Mesenteric fat pad (tissue), 1 donor: ENCODE data around the gene MTMR11. TPM values are rescaled to one million over a fixed set of nuclear protein-coding genes. Genes with fewer than 3 reads are reported as not detected.
"Not testable (repeated sequence)": the region's sequence is repeated elsewhere in the genome, so short reads cannot be mapped to it uniquely, and the experiment has no call there.

Source experiments
- DNase-seq: peaks from one replicate; pipeline ENCODE4 v3.0.0-alpha.2; 2020; ENCODE audit warnings: low spot score
- long read RNA-seq: library from polyadenylated mRNA; unstranded; transcript quantifications from one replicate; pipeline ENCODE4 v2.0.0, GENCODE V29; 2020
- total RNA-seq: library from RNA; stranded (reverse); fragmentation: NEBNext Ultra II Directional; extraction: Animal tissue kit (Norgen Biotek cat#: 25700); gene quantifications from one replicate; pipeline ENCODE4 v1.2.1, GENCODE V29; 2021
- donor health status: DM: yes; HTN: yes; CAD: no.

The MTMR11 gene, protein sequence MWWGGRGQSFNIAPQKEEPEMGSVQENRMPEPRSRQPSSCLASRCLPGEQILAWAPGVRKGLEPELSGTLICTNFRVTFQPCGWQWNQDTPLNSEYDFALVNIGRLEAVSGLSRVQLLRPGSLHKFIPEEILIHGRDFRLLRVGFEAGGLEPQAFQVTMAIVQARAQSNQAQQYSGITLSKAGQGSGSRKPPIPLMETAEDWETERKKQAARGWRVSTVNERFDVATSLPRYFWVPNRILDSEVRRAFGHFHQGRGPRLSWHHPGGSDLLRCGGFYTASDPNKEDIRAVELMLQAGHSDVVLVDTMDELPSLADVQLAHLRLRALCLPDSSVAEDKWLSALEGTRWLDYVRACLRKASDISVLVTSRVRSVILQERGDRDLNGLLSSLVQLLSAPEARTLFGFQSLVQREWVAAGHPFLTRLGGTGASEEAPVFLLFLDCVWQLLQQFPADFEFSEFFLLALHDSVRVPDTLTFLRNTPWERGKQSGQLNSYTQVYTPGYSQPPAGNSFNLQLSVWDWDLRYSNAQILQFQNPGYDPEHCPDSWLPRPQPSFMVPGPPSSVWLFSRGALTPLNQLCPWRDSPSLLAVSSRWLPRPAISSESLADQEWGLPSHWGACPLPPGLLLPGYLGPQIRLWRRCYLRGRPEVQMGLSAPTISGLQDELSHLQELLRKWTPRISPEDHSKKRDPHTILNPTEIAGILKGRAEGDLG
- 2.2 TPM for total RNA-seq
- long read RNA-seq, partial matches to known transcripts: 0 of 2 reads
- long read RNA-seq, other reads (novel, unspliced or antisense): 2 of 2 reads

DNA sequence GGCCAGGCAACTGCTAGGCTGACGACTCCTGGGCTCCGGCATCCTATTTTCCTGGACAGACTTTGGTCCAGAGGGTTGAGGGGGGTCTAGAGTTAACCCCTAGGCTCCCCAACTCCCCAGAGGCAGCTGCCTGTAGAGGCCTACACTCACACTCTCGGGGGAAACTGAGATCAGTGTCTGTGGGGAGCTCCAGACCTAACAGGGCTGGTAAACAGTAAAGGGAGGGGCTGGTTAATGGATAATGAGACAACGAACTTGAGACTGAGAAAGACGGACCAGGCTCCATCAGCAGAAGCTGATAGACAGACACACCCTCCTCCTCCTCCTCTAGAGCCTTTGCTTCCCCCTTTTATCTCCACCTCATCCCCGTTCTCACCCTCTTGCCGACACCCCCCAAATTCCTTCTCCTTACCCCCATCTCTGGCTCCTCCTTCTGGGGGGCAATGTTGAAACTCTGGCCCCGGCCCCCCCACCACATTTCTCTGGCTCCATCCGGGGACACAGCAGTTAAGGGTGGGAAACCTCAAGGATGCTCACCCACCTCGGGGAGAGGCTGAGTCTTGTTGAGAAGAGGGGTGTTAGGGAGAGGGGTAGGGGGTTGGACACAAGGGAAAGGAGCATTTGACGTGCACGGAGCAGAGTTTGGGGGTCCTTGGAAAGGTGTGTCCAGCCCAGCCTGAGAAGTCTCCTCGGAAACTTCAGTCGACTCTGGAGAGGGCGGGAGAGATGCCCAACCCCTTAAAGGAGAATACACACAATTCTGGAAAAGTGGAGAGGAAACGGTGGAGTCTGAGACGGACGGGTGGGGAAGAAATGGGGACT lies at the start of gene MTMR11:
Gene MTMR11, minus strand, starts transcription at position 710 of the 822 bp plus-strand sequence. Its CDS starts 232 bp downstream, at position 478.
- DNase-seq: no peak

DNA sequence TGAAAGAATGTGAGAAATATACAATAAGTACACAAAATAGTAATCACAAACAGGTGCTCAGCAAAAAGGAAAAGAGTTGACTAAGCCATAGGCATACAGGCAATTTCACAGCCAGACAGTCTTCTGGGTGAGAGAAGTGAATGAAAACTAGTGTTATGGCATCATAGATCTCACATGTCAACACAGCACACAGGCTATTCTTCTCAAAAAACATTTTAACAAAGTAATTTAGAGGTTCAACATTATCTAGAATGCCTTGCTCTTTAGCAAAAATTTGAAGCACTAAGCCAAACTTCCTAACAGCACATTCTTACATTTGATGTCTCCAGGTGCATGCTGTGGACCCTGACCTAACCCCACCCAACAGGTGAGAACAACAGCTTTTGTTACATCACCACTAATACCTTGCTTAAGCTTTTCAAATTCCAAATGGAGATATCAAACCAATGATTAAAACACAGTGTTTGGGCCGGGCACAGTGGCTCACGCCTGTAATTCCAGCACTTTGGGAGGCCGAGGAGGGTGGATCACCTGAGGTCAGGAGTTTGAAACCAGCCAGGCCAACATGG lies 43.4 kb upstream of the MTMR11 start:
- no peak for DNase-seq

DNA sequence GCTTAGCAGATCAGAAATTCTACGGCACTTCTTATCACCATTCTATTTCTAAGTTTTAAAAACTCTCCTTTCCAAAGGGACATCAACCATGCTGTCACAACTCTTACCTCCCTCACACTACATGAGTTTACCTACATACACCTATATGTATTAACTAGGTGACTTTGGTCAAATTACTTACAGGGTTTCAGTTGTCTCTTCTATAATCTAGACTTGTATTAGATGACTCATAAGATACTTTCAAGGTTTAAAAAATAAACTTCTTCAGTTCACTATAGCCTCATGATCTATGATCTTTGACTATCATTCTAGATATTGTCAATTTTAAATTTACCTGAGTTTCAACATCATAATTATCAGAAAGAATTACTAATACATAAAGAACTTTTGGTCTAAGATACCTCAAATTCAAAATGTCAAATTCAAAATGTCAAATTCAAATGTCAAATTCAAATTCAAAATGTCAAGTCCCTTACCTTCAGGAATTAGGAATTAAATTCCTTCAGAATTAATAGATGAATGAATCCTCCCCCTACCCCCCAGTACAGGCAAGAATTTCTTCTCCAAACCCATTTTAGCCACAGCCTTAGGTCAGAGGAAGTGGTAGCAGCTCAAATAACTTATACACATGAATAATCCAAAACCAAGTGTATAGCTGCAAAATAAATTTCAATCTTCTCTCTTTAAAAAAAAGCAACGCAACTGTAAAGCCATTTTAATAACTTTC lies 42.7 kb upstream of the MTMR11 start:
- no peak for DNase-seq

DNA sequence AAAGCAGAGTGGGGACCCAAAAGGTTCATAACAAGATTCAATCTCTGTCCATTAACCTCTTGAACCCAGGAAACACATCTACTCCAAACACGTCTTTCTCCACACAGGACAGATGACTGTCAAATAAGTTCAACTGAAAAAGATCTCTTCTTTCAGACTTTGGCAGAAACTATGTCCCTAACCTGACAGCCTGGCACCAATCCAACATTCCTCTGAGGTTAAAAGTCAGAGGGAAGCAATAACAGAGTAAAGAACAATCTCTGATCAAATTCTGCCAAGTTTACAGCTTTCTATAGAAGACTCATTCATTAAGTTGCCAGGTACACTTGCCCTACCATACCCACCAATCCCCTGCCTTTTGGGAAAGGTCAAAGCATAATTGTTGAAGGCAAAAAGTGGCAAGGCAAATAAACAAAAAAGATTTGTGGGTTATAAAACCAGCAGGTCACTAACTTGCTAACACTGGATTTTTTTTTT lies 41.9 kb upstream of the MTMR11 start:
- no peak for DNase-seq

DNA sequence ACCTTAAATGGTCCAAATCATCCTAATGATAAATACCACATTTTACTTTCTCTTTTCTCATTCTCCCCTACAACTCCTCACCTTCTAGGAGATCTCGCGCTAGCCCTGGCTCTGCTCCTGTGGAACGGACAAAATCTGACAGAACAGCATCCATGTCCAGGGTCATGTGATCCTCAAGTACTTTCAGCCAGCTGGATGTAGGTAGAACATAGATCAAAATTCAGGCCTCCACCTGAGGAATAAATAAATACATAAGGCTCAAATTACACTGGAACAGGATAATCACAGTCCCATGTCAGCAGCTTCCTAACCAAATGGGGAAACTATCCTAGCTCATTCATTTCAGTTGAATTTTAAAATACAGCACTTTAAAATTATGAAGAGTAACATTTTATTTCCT lies 40.7 kb upstream of the MTMR11 start:
- DNase-seq: no peak

DNA sequence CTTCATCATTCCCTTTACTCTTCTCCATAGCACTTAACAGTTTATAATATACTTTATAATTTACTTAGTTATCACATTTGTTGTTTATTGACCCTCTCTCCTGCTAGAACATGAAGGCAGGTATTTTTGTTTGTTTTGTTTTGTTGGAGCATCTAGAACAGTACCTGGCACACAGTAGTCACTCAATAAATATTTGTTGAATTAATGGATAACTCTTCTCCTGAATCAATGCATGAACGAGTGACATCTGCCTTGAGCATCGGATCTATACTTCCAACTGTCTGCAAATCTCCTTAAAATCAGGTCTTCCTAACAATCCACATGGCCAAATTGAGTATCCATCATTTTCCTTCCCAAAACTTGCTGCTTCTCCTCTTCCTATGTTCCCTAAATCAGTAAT lies 35.9 kb upstream of the MTMR11 start:
- no peak for DNase-seq

DNA sequence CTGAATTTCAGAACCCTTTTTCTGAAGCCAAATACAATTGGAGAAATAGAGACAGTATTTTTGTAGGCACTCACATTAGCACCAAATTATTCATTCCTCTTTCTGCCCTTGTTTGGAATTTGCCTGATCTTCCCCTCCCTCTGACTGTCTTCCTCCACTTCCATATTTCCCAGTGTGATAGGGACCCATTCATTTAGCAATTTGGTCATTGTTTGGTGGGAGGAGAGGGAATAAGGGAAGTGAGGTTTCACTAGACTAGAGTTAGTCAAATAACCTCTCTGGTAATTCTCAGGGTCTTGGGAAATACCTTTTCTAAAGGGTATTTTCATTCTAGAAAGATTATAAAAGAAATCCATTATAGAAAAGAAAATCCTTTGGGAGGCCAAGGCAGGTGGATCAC lies 31.0 kb upstream of the MTMR11 start:
- no peak for DNase-seq

DNA sequence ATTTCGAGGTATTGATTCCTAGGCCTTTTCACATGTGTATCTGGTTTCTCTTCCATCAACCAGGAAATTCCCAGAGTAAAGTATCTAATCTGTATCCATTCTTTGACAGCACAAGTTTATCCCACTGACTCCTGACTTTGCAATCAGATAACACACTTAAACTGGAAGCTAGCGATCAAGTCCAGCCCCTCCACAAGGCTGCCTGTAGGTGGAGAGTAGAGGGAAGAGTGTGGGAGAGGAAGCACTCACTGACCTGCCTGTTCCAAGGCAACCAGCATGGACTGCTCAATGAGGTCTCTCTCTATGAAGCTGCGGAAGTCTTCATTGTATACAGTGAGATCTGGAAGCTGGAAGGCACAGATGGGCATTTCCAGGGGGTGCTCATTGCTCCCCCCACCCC lies 30.4 kb upstream of the MTMR11 start:
- no peak for DNase-seq

DNA sequence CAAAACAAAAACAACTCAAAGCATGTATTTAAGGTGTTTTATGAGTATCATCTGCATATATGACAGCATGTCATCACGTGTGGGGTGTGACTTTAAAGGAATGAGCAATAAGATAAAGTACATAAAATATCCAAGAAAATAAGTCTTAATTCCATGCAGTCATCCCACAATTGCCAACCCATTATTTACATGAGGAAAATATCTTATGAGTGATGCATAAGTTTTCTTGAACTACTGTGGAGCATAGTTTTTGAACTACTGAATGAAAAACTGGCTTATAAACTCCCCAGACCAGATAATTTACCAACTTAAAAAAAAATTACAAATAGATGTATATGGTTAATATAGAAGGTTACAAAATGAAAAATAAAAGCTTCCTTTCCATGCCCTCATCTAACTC lies 29.7 kb upstream of the MTMR11 start:
- no peak for DNase-seq

DNA sequence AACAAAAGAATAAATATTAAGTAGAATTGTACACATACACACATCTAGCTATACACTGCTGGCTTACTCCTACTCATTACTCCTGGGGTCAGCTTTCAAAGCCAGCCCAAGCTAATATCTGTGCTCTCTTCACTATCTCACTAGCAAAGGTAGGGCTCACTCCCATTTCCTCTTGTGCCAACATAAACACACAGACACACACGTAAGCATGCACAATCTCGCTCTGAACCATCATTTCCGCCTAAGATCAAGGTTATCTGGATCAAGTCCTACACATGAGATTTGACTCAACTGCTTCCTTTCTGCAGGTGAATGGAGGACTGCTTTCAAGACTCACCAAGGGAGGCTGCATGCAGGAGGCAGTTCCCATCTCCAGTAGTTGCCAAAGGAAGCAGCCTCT lies 28.8 kb upstream of the MTMR11 start:
- DNase-seq: no peak

DNA sequence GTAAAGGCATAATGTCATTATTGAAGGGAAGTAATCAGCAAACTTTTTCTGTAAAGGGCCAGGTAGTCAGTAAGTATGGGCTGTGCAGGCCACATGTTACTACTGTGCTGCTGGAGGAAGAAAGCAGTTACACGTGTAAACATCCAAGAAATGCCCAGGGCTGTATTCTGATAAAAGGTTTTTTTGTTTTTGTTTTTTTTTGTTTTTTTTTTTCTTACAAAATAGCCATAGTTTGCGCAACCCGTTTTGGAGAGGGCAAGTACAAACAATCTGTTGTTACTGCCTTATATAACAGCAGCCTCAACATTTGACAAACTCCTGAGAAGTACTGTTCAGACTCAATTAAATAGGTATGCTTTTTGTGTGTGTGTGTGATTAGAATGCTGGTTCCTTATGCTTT lies 26.7 kb upstream of the MTMR11 start:
- DNase-seq: no peak

DNA sequence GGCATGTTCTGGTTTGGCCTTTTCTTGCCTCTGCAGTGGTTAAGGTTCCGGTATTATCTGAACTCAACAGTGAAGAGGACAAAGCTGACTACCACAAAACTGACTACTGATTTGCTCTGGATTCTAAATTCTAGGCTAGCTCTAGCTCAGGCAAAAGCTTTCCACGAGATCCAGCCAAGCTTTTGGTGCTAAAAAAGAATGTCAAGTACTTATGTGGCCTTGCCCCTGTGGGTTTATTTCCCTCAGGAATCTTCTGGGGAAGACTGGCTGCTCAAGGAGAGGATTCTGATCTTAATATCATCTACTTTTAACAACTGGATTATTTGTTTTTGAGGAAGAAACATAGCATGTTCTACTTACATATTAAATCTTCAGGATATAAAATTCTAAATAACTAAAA lies 26.1 kb upstream of the MTMR11 start:
- DNase-seq: no peak

DNA sequence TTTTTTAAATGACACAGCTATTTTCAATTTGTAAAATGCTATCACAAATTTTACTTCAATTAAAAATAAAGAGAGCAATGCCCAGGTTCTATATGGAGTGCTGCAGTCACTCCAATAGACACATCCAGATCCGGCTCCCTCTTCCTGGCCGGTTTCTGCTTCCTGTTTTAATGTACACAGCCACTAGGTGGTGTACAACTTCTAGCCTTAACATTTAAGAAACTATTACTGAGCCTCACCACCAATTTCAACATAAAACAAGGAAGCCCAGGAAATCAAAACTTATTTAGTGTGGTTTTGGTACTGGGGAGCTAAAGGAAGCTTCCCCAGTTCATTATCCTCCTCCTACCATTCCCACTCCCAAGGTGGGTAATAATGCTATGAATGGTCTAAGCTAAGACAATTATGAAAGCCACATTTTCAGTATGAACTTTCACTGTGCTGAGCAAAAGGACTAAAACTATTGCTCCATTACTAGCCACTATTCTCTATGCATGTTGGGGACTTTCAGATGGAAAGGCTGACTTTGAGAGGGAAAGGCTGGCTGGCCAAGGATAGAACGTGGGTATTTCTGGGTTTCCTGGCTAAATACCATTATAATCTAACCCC lies 25.5 kb upstream of the MTMR11 start:
- no peak for DNase-seq

DNA sequence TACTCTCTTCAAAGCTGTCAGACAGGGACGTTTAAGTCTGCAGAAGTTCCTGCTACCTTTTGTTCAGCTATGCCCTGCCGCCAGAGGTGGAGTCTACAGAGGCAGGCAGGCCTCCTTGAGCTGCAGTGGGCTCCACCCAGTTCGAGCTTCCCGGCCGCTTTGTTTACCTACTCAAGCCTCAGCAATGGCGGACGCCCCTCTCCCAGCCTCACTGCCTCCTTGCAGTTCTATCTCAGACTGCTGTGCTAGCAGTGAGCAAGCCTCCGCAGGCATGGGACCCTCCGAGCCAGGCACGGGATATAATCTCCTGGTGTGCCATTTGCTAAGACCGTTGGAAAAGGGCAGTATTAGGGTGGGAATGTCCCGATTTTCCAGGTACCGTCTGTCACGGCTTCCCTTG lies 20.9 kb upstream of the MTMR11 start:
- not testable (repeated sequence) for DNase-seq

DNA sequence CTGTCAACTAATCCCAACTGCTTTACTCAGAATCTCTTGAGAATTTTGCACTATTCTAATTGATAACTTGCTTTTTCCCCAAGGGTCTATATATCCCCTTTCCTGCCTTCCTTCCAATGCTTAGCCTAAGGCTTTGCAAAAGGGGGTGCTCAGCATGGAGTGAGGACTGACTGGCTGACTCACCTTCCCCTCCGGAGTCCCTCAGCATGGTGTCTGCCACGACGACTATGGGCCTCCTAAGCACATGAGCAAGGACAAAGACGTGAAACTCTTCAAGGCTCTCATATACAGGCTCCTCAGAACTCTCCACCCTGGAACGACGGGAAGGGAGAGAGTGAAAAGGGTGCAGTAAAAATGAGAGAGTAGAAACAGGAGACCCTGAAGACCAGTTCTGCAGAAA lies 13.2 kb upstream of the MTMR11 start:
- no peak for DNase-seq

DNA sequence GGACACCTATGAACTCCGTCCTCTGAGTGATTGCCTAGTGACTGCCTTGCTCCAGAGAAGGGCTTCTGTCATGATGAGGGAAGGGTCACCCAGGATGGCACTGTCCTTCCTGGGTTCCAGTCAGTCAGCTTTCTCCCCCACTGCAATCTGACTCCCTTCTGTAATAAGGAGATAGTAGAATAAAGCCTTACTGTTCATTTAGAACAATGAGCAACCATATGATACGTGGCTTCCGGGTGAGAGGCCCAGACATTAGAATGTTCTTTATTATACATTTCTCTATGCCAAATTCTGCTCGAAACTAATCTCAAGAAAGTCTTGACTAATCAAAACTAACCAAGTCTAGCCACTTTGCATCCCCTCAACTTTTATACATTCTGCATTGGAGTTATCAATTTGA lies 8.5 kb upstream of the MTMR11 start:
- DNase-seq: no peak

DNA sequence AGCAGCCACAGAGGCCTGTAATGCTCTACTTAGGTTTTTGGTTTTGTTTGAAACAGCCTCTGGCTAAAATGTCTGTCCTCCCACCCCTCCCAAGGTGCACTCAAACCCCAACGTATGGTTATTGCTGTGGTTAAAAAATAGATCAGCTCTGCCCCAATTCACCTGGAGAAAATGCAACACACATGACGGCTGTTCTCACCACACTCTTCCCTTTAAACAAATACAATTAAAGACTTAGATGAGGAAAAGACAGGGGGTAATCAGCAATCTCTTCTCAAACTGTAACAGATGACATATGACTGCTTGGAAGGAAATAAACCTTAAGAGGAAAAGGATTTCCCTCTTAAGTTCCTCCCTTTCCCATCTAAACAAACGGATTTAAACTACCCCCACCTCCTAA lies 6.2 kb upstream of the MTMR11 start:
- DNase-seq: no peak

DNA sequence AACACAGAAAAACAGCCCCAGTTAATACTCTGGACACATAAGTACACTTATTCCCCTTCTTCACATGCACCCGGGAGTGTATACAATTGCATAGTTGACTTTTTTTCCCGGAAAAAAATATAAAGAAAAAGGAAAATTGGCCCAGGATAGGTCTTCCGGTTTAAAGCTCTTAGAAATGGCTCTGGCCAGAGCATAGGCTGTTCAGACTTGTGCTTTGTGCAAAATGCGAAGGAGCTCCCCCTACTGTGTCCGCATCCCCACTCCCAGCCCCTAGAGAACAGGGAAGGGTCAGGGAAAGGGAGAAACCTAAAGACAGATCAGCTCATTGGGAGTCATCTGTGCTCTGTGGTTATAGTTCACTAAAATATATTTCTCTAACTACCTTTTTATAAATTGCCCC lies 5.5 kb upstream of the MTMR11 start:
- no peak for DNase-seq

DNA sequence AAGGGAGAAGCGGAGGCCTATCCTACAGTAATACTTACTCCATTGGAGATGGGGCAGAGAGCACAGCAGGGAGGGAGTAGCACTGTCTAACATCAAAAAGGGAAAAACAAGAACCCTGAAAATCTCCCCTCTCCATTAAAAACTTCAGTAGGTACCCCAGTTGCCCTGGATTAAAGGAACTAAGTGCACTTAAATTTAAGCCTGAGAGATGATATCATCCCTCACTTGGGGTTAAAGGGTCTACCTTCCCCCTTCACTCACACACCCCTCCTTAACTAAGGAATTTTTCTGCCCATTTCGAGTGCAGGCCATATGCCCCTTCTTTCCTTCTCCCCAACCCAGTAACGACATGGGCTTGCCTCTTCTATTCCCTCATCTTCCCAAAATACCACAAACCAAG lies 3.7 kb upstream of the MTMR11 start:
- no peak for DNase-seq

DNA sequence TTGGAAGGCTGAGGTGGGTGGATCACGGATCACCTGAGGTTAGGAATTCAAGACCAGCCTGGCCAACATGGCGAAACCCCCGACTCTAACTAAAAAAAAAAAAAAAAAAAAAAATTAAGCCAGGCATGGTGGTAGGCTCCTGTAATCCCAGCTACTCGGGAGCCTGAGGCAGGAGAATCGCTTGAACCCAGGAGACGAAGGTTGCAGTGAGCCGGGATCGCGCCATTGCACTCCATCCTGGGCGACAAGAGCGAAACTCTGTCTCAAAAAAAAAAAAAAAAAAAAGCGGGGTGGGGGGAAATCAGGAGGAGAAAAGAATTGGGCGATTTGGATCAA lies 2.0 kb upstream of the MTMR11 start:
- not testable (repeated sequence) for DNase-seq
